K562 (cell line): ENCODE results near the gene ZDHHC14. TPM values are rescaled to one million over a fixed set of nuclear protein-coding genes. Genes with fewer than 3 reads are reported as not detected.
A peak's percentile ranks its signal among the peaks of the same experiment; 100 is the strongest.

Experiments
- ATF7 ChIP-seq: fragments of 450-650 bp; IDR thresholded peaks from 2 replicates; pipeline ENCODE4 v1.7.1; 2014; ENCODE audit warnings: mild to moderate bottlenecking, moderate library complexity
- KHSRP ChIP-seq: fragments of 450-650 bp; IDR thresholded peaks from 2 replicates; pipeline ENCODE4 v1.6.1; 2017
- MEF2A ChIP-seq: IDR thresholded peaks from 2 replicates; pipeline ENCODE4 v1.6.1; 2011; ENCODE audit warnings: low read depth, mild to moderate bottlenecking, low read length, moderate library complexity; ENCODE audit not compliant: control insufficient read depth
- MEF2D ChIP-seq: conservative IDR thresholded peaks from 2 replicates; pipeline ENCODE4 v1.6.1; 2016; ENCODE audit warnings: low read depth, missing genetic modification characterization, missing compliant biosample characterization
- RBM25 ChIP-seq: fragments of 200-400 bp; formaldehyde crosslinking; IDR thresholded peaks from 2 replicates; pipeline ENCODE4 v1.6.1; 2018; ENCODE audit warnings: low read length, low read depth, moderate library complexity; ENCODE audit not compliant: severe bottlenecking
- RFX7 ChIP-seq: fragments of 250-450 bp; sonication (Bioruptor Pico); IDR thresholded peaks from 2 replicates; pipeline ENCODE4 v1.5.1; 2021; ENCODE audit warnings: mild to moderate bottlenecking
- TSC22D4 ChIP-seq: fragments of 450-650 bp; IDR thresholded peaks from 2 replicates; pipeline ENCODE4 v1.6.1; 2016; ENCODE audit warnings: missing genetic modification characterization, missing biosample characterization, control low read depth
- XRCC3 ChIP-seq: fragments of 450-650 bp; IDR thresholded peaks from 2 replicates; pipeline ENCODE4 v1.6.1; 2017; ENCODE audit warnings: mild to moderate bottlenecking, moderate library complexity
- ZNF436 ChIP-seq: fragments of 250-450, 450-650 bp; sonication (Bioruptor Pico); formaldehyde crosslinking; IDR thresholded peaks from 2 replicates; pipeline ENCODE4 v1.7.0; 2020; ENCODE audit warnings: mild to moderate bottlenecking
- polyA plus RNA-seq, 8 experiments: library from polyadenylated mRNA; depleted of rRNA in 4 of 8; stranded (reverse) in 5 of 8; unstranded in 3 of 8; fragments of >200 nt; fragmentation: Nextera tagmentation in 2 of 8; fragmentation: Illumina TruSeq in 1 of 8; extraction: Ambion mirVana in 2 of 8; extraction: Trizol in 1 of 8; gene quantifications; 2 replicates each; pipeline versions ENCODE4 v1.2.1 to v1.2.3, GENCODE V29; 2011 to 2014; ENCODE audit warnings: inconsistent platforms in 1 of 8, missing spikeins in 1 of 8
- total RNA-seq, 7 experiments: library from RNA; depleted of rRNA in 6 of 7; stranded (reverse); fragments of >200 nt in 6 of 7; fragmentation: Illumina TruSeq in 2 of 7; extraction: Trizol in 2 of 7; gene quantifications; 2 replicates each; pipeline versions ENCODE4 v1.2.1 to v1.2.3, GENCODE V29; 2011 to 2021; ENCODE audit warnings: low replicate concordance in 1 of 7
- TF ChIP-seq, protein P1 (sequence below): fragments of 450-650 bp; IDR thresholded peaks from 2 replicates; pipeline ENCODE4 v1.6.1; 2017; ENCODE audit warnings: antibody characterized with exemption
- TF ChIP-seq, protein P2 (sequence below): sonication (generic); formaldehyde crosslinking; IDR thresholded peaks from 2 replicates; pipeline ENCODE4 v1.8.0; 2022; ENCODE audit warnings: missing genetic modification reagents, mild to moderate bottlenecking, moderate library complexity, borderline replicate concordance
- TF ChIP-seq, protein P3 (sequence below), 2 experiments: fragments of 450-650 bp; IDR thresholded peaks; 2 replicates each; pipeline ENCODE4 v1.6.1; 2018; ENCODE audit warnings: mild to moderate bottlenecking in 2 of 2, low read depth in 1 of 2; ENCODE audit not compliant: partially characterized antibody in 2 of 2
- TF ChIP-seq, protein P4 (sequence below): fragments of 250-450 bp; sonication (Bioruptor Pico); IDR thresholded peaks from 2 replicates; pipeline ENCODE4 v1.8.0; 2021; ENCODE audit warnings: moderate library complexity, mild to moderate bottlenecking, inconsistent platforms
- TF ChIP-seq, protein P5 (sequence below): sonication (generic); formaldehyde crosslinking; IDR thresholded peaks from 2 replicates; pipeline ENCODE4 v1.8.1; 2023; ENCODE audit warnings: mild to moderate bottlenecking, missing genetic modification reagents

The ZDHHC14 gene
- total and polyA plus RNA-seq, 9 of the 15 experiments (the other 6 are each of a cell fraction or from before 2014, with no cell fraction given), result 0.92 to 23.1 (median 13.8) TPM

DNA sequence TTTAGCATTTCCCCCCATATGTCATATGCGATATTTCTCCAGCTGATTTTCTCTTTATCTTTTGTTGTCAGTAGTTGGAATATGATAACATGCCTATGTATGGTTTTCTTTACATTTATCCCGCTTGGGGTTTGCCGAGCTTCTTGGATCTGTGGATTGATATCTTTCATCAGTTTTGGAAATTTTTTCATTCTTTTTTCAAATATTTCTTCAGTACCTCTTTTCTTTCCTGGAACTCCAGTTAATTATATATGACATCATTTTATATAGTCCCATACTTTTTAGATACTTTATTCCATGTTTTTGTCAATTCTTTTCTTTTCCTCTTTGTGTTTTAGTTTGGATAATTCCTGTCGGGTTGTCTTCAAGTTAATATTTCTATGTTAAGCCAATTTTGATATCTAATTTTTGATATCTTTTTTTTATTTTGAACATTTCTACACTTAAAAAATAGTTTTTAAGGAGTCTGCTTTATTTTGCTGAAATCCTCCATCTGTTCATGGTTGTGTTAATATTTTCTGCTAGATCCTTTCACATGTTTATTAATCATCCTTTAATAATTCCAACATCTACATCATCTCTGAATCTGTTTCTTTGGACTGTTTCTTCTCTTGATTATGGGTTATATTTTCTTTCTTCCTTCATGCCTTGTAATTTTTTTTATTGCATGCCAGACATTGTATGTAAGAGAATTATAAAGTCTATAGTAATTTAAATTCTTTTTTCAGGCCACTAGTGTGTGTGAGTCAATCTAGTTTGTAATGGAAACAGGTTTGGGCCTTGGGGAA, 9.5 kb downstream of the ZDHHC14 start (continued):
- TF ChIP-seq, protein P1, sequence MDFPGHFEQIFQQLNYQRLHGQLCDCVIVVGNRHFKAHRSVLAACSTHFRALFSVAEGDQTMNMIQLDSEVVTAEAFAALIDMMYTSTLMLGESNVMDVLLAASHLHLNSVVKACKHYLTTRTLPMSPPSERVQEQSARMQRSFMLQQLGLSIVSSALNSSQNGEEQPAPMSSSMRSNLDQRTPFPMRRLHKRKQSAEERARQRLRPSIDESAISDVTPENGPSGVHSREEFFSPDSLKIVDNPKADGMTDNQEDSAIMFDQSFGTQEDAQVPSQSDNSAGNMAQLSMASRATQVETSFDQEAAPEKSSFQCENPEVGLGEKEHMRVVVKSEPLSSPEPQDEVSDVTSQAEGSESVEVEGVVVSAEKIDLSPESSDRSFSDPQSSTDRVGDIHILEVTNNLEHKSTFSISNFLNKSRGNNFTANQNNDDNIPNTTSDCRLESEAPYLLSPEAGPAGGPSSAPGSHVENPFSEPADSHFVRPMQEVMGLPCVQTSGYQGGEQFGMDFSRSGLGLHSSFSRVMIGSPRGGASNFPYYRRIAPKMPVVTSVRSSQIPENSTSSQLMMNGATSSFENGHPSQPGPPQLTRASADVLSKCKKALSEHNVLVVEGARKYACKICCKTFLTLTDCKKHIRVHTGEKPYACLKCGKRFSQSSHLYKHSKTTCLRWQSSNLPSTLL, result no peak
- TF ChIP-seq RFX7 (CRISPR knock-in tag) (no peak), ZNF436 (CRISPR knock-in tag) (no peak), MEF2D (tag) (no peak), MEF2A (no peak), TSC22D4 (tag) (no peak), RBM25 (no peak), ATF7 (no peak), XRCC3 (peak; percentile 20; the same call in 1 of the 2 replicates), KHSRP (no peak)
- TF ChIP-seq, protein P2, sequence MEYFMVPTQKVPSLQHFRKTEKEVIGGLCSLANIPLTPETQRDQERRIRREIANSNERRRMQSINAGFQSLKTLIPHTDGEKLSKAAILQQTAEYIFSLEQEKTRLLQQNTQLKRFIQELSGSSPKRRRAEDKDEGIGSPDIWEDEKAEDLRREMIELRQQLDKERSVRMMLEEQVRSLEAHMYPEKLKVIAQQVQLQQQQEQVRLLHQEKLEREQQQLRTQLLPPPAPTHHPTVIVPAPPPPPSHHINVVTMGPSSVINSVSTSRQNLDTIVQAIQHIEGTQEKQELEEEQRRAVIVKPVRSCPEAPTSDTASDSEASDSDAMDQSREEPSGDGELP (CRISPR knock-in tag), result no peak
- TF ChIP-seq, protein P3, sequence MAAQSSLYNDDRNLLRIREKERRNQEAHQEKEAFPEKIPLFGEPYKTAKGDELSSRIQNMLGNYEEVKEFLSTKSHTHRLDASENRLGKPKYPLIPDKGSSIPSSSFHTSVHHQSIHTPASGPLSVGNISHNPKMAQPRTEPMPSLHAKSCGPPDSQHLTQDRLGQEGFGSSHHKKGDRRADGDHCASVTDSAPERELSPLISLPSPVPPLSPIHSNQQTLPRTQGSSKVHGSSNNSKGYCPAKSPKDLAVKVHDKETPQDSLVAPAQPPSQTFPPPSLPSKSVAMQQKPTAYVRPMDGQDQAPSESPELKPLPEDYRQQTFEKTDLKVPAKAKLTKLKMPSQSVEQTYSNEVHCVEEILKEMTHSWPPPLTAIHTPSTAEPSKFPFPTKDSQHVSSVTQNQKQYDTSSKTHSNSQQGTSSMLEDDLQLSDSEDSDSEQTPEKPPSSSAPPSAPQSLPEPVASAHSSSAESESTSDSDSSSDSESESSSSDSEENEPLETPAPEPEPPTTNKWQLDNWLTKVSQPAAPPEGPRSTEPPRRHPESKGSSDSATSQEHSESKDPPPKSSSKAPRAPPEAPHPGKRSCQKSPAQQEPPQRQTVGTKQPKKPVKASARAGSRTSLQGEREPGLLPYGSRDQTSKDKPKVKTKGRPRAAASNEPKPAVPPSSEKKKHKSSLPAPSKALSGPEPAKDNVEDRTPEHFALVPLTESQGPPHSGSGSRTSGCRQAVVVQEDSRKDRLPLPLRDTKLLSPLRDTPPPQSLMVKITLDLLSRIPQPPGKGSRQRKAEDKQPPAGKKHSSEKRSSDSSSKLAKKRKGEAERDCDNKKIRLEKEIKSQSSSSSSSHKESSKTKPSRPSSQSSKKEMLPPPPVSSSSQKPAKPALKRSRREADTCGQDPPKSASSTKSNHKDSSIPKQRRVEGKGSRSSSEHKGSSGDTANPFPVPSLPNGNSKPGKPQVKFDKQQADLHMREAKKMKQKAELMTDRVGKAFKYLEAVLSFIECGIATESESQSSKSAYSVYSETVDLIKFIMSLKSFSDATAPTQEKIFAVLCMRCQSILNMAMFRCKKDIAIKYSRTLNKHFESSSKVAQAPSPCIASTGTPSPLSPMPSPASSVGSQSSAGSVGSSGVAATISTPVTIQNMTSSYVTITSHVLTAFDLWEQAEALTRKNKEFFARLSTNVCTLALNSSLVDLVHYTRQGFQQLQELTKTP (IDR thresholded peaks at IDR 0.05; ENCODE audit: low read depth in 1 of 2, partially characterized antibody in 2 of 2), result peak in 1 of 2 experiments; percentile 97
- TF ChIP-seq, protein P4, sequence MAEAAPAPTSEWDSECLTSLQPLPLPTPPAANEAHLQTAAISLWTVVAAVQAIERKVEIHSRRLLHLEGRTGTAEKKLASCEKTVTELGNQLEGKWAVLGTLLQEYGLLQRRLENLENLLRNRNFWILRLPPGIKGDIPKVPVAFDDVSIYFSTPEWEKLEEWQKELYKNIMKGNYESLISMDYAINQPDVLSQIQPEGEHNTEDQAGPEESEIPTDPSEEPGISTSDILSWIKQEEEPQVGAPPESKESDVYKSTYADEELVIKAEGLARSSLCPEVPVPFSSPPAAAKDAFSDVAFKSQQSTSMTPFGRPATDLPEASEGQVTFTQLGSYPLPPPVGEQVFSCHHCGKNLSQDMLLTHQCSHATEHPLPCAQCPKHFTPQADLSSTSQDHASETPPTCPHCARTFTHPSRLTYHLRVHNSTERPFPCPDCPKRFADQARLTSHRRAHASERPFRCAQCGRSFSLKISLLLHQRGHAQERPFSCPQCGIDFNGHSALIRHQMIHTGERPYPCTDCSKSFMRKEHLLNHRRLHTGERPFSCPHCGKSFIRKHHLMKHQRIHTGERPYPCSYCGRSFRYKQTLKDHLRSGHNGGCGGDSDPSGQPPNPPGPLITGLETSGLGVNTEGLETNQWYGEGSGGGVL (CRISPR knock-in tag), result no peak
- TF ChIP-seq, protein P5, sequence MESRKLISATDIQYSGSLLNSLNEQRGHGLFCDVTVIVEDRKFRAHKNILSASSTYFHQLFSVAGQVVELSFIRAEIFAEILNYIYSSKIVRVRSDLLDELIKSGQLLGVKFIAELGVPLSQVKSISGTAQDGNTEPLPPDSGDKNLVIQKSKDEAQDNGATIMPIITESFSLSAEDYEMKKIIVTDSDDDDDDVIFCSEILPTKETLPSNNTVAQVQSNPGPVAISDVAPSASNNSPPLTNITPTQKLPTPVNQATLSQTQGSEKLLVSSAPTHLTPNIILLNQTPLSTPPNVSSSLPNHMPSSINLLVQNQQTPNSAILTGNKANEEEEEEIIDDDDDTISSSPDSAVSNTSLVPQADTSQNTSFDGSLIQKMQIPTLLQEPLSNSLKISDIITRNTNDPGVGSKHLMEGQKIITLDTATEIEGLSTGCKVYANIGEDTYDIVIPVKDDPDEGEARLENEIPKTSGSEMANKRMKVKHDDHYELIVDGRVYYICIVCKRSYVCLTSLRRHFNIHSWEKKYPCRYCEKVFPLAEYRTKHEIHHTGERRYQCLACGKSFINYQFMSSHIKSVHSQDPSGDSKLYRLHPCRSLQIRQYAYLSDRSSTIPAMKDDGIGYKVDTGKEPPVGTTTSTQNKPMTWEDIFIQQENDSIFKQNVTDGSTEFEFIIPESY (CRISPR knock-in tag), result peak; percentile 64; the same call in 1 of the 2 replicates
